Activated CD8-positive, alpha-beta T cell treated with anti-CD3 and anti-CD28 coated beads for 36 hours (primary cell): Measurements from ENCODE around the gene APIP. TPM values are rescaled to one million over a fixed set of nuclear protein-coding genes. Genes with fewer than 3 reads are reported as not detected.

Experiments
- ATAC-seq: fragments of 200-7000 bp; cut with Tn5 transposase; one replicate; pipeline ENCODE4 v1.10.0; 2021; ENCODE audit warnings: mild to moderate bottlenecking, moderate library complexity
- CTCF ChIA-PET: fragments of 350-600 bp; sonication (Branson Sonifier 250); formaldehyde crosslinking; loops from one replicate; lab custom pipeline; 2021; ENCODE audit warnings: antibody characterized with exemption; lab: Charles Lee
- POLR2A ChIA-PET: fragments of 350-600 bp; sonication (Branson Sonifier 250); formaldehyde crosslinking; loops from one replicate; lab custom pipeline; 2021; ENCODE audit warnings: antibody characterized with exemption; lab: Charles Lee
- DNase-seq: peaks from one replicate; pipeline ENCODE4 v3.0.0-alpha.2; 2020
- H3K27ac Mint-ChIP-seq: one replicate; pipeline ENCODE4 v1.8.0; 2021; ENCODE audit warnings: mild to moderate bottlenecking, mixed read lengths
- H3K27me3 Mint-ChIP-seq: one replicate; pipeline ENCODE4 v1.8.0; 2021; ENCODE audit warnings: mixed read lengths
- H3K36me3 Mint-ChIP-seq: one replicate; pipeline ENCODE4 v1.8.0; 2021; ENCODE audit warnings: low read depth, mixed read lengths
- H3K4me1 Mint-ChIP-seq: one replicate; pipeline ENCODE4 v1.8.0; 2021; ENCODE audit warnings: low read depth, mixed read lengths
- H3K4me3 Mint-ChIP-seq: one replicate; pipeline ENCODE4 v1.8.0; 2021; ENCODE audit warnings: mild to moderate bottlenecking, moderate library complexity, mixed read lengths
- H3K9me3 Mint-ChIP-seq: one replicate; pipeline ENCODE4 v1.8.0; 2021; ENCODE audit warnings: mixed read lengths
- CTCF ChIP-seq: fragments of 200-600 bp; IDR thresholded peaks from one replicate; pipeline ENCODE4 v1.8.0; 2022; ENCODE audit warnings: antibody characterized with exemption, mild to moderate bottlenecking
- intact Hi-C: fragments of 100-400 bp; cut with micrococcal nuclease; formaldehyde crosslinking; loops from one replicate; pipeline ENCODE4 v1.10.0; 2022
- total RNA-seq, 2 experiments: library from RNA; stranded (reverse); gene quantifications; one replicate each; pipeline ENCODE4 v1.2.3, GENCODE V29; 2021

APIP gene
- total RNA-seq, 2 experiments from 2014 or later: 34.4 to 39.0 TPM

DNA sequence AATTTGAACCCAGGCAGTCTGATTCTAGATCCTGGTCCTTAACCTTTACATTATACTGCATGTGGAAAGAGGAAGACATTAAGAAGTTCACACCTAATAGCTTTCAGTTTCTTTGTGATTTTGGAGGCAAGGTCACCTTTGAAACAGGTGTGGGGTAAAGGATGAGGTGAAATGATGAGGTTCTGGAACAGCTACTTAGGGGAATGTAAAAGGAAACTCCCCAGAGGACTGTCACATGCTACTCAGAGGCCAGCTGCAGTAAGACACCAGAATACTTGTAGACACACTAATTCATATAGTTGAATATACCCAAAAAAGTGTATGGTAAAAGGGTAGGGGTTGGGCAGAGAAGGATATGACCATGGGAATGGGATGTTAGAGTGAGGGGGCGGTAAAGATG lies 5.4 kb downstream of the APIP start:
- peaks cover 16% of the 10 kb centered on the region for H3K36me3 Mint-ChIP-seq
- no peak for ATAC-seq
- H3K9me3 Mint-ChIP-seq: no peaks in the 10 kb centered on the region
- CTCF ChIA-PET: interaction anchor here (1.4 to 1.7 kb wide), 2 partner anchors 13 to 14 kb away, joined by 4 to 5 read pairs; no protein-coding TSS in a partner anchor
- no peak for DNase-seq
- no peaks in the 10 kb centered on the region for H3K27me3 Mint-ChIP-seq
- H3K4me1 Mint-ChIP-seq: peaks cover 12% of the 10 kb centered on the region
- POLR2A ChIA-PET: no interaction called here
- no peak for TF ChIP-seq CTCF
- H3K4me3 Mint-ChIP-seq: no peak overlapping the region
- no peak overlapping the region for H3K27ac Mint-ChIP-seq
- intact Hi-C loops: no loop called here

DNA sequence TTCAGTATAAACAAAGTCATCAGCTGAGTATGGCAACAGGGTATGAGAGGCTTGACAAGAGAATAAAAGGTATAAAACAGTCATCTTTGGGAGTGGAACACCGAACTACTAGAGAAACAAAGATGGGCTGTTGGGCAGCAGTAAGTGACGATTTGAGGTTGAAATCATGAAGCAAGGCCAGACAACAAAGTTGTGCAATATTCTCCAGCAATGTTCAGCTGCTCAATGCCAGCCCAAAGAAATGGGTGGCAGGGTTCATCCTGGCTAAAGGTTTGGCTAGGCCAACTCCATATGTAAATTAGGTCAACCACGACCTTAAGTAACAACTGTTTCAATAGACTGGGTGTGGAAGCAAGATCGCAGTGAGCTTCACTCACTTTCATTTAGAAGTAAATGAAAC lies 6.2 kb downstream of the APIP start:
- ATAC-seq (no peak), DNase-seq (no peak)
- POLR2A ChIA-PET: no interaction called here
- Mint-ChIP-seq H3K4me1 (peaks cover 9% of the 10 kb centered on the region), H3K4me3 (no peak overlapping the region), H3K36me3 (peaks cover 16% of the 10 kb centered on the region), H3K9me3 (no peaks in the 10 kb centered on the region), H3K27me3 (no peaks in the 10 kb centered on the region), H3K27ac (no peak overlapping the region)
- CTCF ChIA-PET: interaction anchor here (1.3 kb wide), 1 partner anchor 482 kb away, joined by 3 read pairs; no protein-coding TSS in a partner anchor
- intact Hi-C loops: no loop called here
- no peak for TF ChIP-seq CTCF

DNA sequence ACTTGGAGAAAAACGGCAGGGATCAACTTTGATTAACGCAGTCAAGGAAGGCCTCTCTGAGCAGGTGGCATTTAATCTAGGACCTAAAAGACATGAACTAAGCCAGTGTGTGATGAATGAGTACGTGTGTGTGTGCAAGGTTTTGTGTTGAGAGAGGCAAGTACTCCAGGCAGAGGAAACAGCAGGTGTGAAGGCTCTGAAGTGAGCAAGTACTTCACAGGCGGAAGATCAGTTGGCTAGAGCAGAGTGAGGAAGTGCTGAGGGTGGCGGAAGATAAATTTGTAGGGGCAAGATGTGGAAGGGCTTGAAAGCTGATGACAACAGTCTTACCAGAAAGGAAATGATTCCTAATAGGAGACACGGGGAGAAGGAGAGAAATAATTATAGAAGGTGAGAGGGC lies 6.8 kb downstream of the APIP start:
- no peak for DNase-seq
- no peaks in the 10 kb centered on the region for H3K27me3 Mint-ChIP-seq
- intact Hi-C loops: no loop called here
- POLR2A ChIA-PET: no interaction called here
- CTCF ChIA-PET: interaction anchor here (1.3 kb wide), 1 partner anchor 482 kb away, joined by 3 read pairs; no protein-coding TSS in a partner anchor
- no peak for ATAC-seq
- H3K4me3 Mint-ChIP-seq: no peak overlapping the region
- H3K9me3 Mint-ChIP-seq: peaks cover 4% of the 10 kb centered on the region
- no peak overlapping the region for H3K27ac Mint-ChIP-seq
- peaks cover 8% of the 10 kb centered on the region for H3K4me1 Mint-ChIP-seq
- TF ChIP-seq CTCF: no peak
- peaks cover 16% of the 10 kb centered on the region for H3K36me3 Mint-ChIP-seq

DNA sequence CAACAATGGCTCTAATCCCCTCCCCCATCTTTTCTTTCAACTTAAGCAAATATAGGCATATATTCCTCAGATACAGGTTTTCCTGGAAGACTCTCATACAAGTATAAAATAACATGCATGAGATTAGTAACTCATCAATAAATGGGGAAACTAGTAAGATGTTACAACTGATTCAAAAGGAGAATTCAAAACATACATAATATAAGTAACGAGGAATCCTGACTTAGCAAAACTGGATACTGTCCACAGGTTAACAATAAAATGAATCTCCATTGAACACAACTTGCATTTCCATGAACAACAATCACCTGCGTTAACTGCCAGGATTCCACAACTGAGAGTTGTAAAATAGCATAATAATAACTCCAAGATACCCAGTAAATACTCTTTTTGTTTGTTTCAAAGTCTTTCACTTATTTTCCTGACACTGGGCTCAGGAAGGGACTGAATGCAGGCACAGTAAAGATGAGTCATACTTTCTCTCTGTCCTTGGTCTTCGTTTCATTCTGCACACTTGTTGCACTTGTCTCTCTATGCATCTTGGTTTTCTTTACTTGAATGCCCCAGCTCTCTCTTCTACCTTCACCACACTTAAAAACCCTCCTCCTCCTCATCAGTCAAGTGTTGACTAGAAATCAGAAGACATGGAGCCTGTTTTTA lies 8.1 kb downstream of the APIP start:
- H3K9me3 Mint-ChIP-seq: peaks cover 6% of the 10 kb centered on the region
- intact Hi-C loops: no loop called here
- H3K27me3 Mint-ChIP-seq: no peaks in the 10 kb centered on the region
- no peak overlapping the region for H3K4me3 Mint-ChIP-seq
- H3K27ac Mint-ChIP-seq: no peak overlapping the region
- TF ChIP-seq CTCF: no peak
- no peak for DNase-seq
- H3K36me3 Mint-ChIP-seq: peaks cover 19% of the 10 kb centered on the region
- peaks cover 2% of the 10 kb centered on the region for H3K4me1 Mint-ChIP-seq
- ATAC-seq: no peak
- ChIA-PET CTCF (no interaction called here), POLR2A (no interaction called here)

- ATAC-seq: no peak
- POLR2A ChIA-PET: no interaction called here
- no peak overlapping the region for H3K4me3 Mint-ChIP-seq
- CTCF ChIA-PET: interaction anchor here (1.2 kb wide), 1 partner anchor 14 kb away, joined by 3 read pairs; no protein-coding TSS in a partner anchor
- no peak for TF ChIP-seq CTCF
- H3K4me1 Mint-ChIP-seq: no peaks in the 10 kb centered on the region
- H3K27me3 Mint-ChIP-seq: no peaks in the 10 kb centered on the region
- no peak overlapping the region for H3K27ac Mint-ChIP-seq
- DNase-seq: no peak
- intact Hi-C loops: no loop called here
- H3K9me3 Mint-ChIP-seq: peaks cover 12% of the 10 kb centered on the region
- peaks cover 25% of the 10 kb centered on the region for H3K36me3 Mint-ChIP-seq
Measured at GRCh38 chr11:34905666-34906065, 10.5 kb downstream of the APIP start.
